ENCODE measurements around the gene MPRIP. TPM values are rescaled to one million over a fixed set of nuclear protein-coding genes. Genes with fewer than 3 reads are reported as not detected.

The MPRIP gene
- total RNA-seq, 1 donor from 2014 or later, result 224 TPM

DNA sequence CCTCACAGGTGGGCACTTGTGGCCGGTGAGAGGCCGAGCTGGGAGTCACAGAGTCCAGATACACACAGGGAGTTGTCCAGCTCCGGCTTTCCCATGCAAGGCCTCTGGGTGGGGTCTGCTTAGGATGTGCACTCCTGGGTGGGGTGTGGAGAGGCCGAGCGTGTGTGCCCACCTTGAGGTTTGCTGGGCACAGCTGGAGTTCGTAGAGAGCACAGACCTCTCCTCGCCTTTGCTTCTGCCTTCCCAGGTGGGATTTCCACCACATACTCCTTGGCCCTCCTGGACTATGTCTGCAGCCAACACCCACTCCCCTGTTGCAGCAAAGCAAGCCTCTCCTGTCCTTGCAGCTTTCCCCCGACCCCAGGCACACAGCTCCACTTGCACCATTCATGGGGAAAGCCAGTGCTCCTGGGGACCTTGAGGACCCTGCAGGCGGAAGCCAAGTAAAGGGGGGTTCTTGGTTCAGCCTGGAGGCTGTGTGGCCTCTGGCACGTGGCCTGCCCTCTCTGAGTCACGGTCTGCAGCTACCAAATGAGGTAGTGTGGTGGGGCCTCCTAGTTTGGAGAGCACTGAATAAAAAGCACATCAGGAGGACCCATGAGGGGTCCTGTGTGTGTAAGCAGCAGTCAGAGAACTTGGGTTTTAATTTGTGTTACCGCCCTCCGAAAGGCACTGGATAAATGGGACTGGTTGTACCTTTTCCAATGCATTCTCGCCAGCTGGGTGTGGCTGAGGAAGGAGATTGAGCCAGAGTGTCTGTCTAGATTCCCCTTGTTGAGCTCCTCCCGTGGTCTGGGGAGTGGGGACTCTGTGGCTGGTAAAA is 31.5 kb downstream of the MPRIP start:
- Mint-ChIP-seq H3K27ac (no peak overlapping the region), H3K36me3 (peaks cover 29% of the 10 kb centered on the region), H3K4me3 (no peak overlapping the region), H3K9me3 (peaks cover 12% of the 10 kb centered on the region), H3K4me1 (peaks cover 51% of the 10 kb centered on the region), H3K27me3 (ENCODE audit: low read depth) (no peaks in the 10 kb centered on the region)
- no peak for TF ChIP-seq CTCF (IDR thresholded peaks at IDR 0.05; ENCODE audit: unreplicated experiment)
- no peak for DNase-seq (ENCODE audit: low spot score in 2 of 2, unreplicated experiment in 2 of 2)

DNA sequence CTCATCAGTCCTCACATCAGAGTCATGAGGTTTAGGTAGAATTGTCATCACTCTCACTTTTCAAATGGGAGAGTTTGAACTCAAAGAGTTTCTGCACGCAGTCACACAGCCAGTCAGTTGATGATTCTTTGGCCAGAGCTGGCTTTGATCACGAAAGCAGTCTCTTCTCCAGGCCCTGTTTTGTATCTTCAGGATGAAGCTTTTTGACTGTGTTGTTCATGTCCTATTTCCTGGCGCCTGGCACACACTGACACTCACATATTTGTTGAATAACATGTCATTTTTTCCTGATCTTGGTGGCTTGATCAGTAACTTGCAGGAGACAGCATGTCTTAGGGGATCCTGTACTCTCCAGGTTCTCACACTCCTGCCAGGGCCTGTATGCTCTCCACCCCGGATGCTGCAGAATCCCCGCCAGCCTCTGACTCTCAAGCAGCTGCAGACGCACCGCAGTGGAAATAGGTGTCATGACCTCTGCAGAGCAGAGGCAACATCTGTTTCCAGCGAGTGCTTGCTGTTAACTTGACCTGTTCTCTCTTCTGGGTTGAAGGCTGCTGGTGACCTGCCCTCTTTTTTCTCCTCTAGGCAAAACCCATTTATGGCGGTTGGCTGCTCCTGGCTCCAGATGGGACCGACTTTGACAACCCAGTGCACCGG is 33.0 kb downstream of the MPRIP start:
- H3K27ac Mint-ChIP-seq, result peak overlapping the region; percentile 74
- H3K4me1 Mint-ChIP-seq, result peaks cover 62% of the 10 kb centered on the region

DNA sequence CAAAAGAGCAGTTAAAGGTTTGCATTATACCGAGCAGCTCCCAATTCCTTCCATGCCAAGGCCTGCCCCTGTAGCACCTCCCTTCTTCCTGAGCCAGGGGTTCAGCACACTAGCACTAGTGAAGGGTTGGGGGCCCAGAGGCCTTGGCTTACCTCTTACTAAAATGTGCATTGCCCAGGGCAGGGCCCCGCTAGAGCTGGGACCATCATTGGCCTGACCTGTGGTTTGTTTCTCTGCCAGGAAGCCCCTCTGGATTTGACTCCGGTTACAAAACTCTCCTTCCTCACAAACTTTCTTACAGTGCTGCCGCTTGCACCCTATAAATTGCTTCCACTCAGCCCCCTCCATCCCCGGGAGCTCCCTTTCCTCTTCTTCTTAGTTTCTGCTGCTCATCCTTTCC is 33.8 kb downstream of the MPRIP start:
- Mint-ChIP-seq H3K27ac (peak overlapping the region; percentile 56), H3K27me3 (ENCODE audit: low read depth) (no peaks in the 10 kb centered on the region), H3K4me1 (peaks cover 62% of the 10 kb centered on the region), H3K9me3 (no peaks in the 10 kb centered on the region), H3K36me3 (peaks cover 14% of the 10 kb centered on the region), H3K4me3 (no peak overlapping the region)
- no peak for TF ChIP-seq CTCF (IDR thresholded peaks at IDR 0.05; ENCODE audit: unreplicated experiment)
- DNase-seq (ENCODE audit: low spot score in 2 of 2, unreplicated experiment in 2 of 2), result no peak

More for the DNA sequence above, 33.0 kb downstream of the MPRIP start:
- no peak for TF ChIP-seq CTCF (IDR thresholded peaks at IDR 0.05; ENCODE audit: unreplicated experiment)
- H3K4me3 Mint-ChIP-seq, result no peak overlapping the region
- no peaks in the 10 kb centered on the region for H3K27me3 Mint-ChIP-seq (ENCODE audit: low read depth)
- H3K36me3 Mint-ChIP-seq, result peaks cover 20% of the 10 kb centered on the region
- H3K9me3 Mint-ChIP-seq, result peaks cover 6% of the 10 kb centered on the region
- DNase-seq (ENCODE audit: low spot score in 2 of 2, unreplicated experiment in 2 of 2), result no peak

DNA sequence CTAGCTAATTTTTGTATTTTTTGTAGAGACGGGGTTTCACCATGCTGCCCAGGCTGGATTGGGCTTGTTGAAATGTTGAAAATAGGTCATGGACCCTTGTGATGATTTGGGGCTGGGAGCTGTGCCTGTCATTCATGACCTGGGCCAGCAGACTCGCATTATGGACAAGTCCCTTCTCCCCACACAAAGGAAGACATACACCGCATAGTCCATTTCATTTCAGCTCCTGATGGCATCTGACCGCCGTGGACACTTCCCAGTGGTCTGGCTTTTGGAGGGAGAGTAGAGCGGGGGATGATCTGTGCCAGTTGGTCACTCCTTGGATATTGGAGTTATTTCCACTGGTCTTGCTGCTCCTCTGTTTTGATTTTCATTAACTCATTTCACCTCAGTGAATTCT is 34.8 kb downstream of the MPRIP start:
- Mint-ChIP-seq H3K36me3 (peaks cover 12% of the 10 kb centered on the region), H3K27me3 (ENCODE audit: low read depth) (no peaks in the 10 kb centered on the region), H3K4me3 (no peak overlapping the region), H3K9me3 (no peaks in the 10 kb centered on the region), H3K4me1 (peaks cover 52% of the 10 kb centered on the region), H3K27ac (peak overlapping the region; percentile 79)
- no peak for DNase-seq (ENCODE audit: low spot score in 2 of 2, unreplicated experiment in 2 of 2)
- TF ChIP-seq CTCF (IDR thresholded peaks at IDR 0.05; ENCODE audit: unreplicated experiment), result no peak

DNA sequence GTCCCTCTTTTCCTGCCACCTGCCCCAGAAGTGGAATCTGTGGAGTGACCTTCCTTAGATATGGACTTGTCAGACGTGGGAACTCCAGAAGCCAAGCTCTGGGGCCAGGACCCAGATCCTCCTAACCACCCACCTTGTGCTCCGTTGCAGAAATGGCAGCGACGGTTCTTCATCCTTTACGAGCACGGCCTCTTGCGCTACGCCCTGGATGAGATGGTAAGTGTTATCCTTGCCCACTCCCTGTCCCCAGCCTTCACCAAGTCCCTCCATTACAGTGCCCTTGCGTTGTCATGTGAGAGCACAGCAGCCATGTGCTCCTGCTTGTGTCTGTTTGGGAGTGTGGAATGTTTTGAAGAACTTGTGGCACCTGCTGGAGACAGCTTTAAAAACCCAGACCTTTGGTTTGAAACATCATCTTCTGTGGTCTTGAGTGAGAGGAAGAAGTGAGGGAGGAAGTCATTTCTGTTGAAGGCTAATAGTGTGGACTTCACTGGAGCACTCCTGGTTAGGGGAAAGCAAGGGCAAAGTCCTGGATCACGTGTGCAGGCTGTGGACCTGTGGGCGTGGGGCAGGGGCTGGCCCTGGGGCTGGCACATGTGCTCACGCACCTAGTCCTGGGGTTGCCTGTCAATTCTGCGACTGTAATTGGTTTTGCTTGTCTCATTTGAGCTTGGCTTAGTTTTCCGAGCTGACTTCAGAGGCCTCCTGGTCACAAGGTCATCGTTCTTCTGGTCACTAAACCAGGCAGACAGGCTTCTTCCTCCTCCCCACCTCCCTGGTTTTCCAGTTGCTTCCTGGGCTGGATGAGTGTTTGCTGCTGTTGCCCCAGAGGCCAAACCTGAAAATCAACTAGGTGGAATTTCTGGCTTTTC is 35.8 kb downstream of the MPRIP start:
- no peak for TF ChIP-seq CTCF (IDR thresholded peaks at IDR 0.05; ENCODE audit: unreplicated experiment)
- no peak for DNase-seq (ENCODE audit: low spot score in 2 of 2, unreplicated experiment in 2 of 2)
- Mint-ChIP-seq H3K9me3 (no peaks in the 10 kb centered on the region), H3K4me1 (peaks cover 45% of the 10 kb centered on the region), H3K36me3 (peaks cover 18% of the 10 kb centered on the region), H3K27ac (peak overlapping the region; percentile 90), H3K27me3 (ENCODE audit: low read depth) (no peaks in the 10 kb centered on the region), H3K4me3 (no peak overlapping the region)

Measured in mesothelial cell of epicardium (in vitro differentiated cells).